Limb (tissue), 2 donors: ENCODE data around the gene MEF2C.

Experiments used
- DNase-seq, 2 donors: peaks; one replicate each; pipeline ENCODE4 v3.0.0-alpha.2; 2016; ENCODE audit errors: extremely low spot score in 2 of 2

MEF2C gene

DNA sequence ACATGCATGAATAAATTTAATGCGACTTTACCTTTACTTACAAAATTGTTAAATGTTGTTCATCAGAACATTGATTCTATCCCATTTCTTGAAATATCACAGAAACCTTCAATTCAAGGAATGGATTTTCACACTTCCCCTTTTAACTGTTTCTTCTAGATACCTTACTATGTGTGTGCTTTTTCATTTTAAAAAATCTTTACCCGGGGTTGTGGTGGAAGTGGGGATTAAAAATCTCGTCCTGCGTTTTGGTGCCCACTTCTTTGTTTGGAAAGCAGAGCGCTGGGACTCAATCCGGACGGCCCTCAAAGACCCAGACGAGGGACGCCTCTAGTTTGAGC lies 5.8 kb upstream of the MEF2C start:
- no peak for DNase-seq

DNA sequence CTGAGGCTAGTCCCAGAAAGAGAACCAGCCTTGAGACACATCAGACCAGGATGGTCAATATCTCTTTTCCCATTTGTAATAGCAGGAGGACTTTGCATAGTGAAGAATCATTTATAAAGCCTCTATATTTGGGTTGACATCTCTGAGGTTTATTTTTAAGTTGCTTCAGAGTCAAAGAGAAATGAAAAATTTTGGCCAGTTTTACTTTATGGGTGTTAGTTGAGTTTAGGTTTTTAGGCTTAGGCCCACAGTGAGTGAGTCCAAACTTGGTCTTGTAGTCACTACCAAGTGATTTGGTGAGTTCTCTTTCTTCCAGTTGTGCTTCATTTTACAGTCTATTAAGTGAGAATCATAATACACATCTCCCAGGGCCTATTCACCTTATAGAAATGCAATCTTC lies 5.3 kb upstream of the MEF2C start:
- DNase-seq: no peak

DNA sequence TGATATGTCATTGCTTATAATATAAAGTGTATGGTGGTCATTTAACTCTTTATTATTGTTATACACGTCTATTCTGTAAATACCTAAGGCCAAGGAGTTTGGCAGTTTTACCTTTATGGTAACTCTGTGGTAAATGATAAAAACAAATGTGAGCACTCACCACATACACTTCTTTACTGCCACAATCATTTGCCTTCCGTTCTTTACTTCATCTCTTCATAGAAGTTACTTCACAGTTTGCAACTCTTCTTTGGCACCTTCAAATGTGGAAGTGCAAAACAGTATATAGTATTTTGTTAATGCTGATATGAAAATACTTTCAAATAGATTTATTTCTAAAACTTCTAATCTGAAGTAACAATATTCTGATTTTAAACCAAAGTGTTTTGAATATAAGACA lies 4.4 kb upstream of the MEF2C start:
- DNase-seq: no peak

DNA sequence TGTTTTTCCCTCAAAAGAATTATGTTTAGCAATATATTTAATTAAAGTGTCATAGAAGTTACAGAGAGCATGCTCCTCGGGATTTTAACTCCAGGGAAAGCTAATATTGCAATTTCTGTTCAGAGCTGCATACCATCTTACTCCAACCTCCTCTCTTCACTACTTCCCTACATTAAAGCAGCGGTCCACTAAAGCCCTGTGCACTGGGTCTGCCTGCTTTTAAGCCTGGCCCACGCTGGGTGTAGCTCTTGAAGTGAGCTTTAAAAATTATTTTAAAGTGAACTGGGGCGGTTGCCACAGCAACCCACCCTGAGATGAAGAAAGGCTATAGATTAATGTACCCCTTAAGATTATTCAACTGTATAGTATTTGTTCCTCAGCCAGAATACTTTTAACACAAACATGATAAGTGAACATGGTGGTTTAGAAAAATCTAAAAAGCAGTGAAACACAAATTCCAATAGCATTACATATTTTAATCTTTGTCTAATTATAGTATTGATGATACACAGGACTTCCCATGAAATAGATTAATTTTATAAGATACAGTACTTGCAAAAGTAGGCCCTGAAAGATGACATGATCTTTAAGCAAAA lies 3.9 kb upstream of the MEF2C start:
- DNase-seq: no peak

DNA sequence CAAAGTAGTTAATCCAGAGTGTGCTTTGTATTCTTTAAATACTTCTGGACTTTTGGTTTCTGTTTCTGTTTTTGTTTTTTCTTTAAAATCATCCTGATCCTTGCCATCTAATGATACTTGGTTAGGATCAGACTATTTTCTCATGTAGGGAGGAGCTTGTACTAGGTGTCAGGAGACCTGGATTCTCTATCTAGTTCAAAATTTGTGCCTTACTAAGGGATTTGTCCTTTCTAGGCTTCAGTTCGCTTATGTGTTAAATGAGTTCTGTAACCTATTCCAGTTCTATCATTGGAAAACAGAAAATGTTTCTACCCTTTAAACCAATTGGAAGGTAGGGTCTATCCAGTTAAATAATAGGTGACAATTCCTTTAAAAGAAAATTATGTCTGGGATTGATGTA lies 3.3 kb upstream of the MEF2C start:
- no peak for DNase-seq

DNA sequence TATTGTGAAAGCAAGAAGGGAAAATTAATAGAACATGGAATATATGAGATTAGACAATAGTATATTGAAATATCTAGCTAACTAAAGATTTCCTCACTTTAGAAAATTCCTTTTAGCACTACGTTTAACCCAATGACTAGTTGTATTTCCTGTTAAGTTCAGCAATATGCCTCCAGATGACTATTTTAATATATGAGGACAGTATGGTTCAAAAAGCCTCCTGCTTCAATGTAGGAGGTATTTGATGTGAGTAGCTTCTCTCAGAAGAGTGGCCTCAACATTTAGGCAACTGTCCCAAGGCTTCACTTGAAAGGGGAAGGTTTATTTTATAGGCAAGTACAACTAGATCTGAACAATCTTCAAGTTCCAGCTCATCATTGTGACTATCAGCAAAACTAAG lies 2.0 kb upstream of the MEF2C start:
- no peak for DNase-seq

DNA sequence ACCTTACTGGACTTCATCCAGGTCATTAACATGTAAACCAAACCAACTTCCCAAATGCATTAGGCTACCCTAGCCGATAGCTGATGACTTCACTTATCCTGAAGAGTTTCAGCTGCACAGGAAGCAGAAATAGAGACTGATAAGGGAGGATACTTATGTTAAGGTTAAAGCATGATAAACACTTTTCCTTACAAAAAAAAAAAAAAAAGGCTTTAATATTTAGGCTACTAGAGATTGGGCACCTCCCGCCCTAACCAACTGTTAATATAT lies 1.6 kb upstream of the MEF2C start:
- no peak for DNase-seq

DNA sequence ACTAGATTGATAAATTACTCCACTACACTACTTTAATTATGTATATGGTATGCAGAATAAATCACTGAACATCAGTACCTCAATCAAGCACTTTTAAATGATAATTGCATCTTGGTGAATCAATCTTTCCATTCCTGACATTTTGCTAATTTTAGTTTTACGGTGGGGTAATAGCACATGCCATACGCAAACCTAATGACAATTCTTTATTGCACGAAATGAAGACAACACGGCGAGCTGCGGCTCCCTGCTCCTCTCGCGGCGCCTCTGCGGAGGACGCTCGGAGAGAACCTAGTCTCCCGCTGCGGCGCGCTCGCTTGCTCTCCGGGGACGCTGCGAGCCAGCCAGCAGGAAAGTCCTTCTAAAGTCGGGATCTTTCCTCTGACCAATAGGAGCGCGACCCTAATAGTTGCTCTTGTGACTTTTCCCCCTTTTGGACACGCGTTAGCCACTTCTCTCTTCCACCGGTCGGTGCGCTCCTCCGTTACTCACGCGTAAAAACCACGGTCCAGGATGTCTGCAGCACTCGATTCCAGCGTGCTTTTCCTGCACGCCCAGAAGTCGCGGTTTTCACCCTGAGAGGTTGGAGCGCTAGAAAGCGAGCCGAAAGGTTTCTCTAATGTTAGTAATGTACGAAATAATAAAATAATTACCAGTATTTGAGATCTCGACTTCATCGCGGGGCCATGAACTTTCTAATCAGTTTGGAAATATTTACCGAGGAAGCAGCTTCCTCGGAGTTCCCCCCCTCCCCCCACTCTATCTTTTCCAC lies 1.0 kb upstream of the MEF2C start:
- DNase-seq: peak; percentile 72 to 74

DNA sequence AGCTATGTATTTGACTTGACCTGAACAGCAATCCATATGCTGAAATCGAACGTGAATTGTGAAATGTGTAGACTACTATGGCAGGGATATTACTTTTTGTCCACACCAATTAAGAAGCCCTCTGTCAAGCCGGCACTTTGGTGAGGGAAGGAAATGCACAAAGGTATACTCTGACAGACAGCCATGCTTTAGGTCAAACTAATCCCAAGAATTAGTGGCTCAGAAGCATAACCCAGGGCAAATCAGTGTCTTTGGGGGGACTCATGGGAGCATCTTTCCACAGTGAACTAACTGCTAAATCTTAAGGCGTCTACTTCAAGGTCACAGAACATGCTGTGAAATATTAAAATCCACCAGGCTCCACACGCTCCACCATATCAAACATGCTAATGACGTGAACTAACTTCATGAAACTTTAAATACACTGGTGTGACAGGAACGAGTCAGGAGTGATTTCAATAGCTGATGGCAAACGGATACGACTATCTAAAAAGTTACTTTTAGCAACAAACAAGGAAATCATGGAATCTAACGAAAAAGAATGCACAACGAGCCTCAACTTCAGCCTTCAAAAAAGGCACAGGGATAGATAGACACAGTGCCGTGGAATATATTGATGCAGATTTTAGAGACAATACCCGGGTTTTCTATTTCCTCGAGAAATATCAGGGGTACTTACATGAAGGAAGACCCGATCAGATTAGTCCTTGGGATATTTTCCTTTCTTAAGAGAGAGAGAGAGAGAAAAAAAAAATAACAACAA lies 527 bp downstream of the MEF2C start:
- peak in 1 of 2 donors; percentile 38 for DNase-seq

DNA sequence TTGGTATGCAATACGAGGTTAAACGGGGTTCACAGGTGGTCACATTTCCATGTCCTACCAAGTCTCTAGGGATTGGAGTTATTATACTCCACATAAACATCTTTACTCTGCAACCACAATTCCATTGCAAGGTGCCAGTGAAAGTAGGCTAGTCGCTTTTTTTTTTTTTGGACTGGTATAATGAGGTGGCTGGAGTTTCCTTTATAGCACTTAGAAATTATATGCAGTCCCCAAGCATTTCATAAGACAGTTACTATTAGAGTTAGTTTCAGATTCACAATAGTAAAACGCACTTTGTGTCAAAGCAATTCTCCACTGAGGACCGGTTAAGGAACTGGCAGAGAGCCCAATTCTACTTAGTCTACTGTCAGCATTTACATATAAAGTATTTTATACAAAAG lies 1.4 kb downstream of the MEF2C start:
- no peak for DNase-seq

DNA sequence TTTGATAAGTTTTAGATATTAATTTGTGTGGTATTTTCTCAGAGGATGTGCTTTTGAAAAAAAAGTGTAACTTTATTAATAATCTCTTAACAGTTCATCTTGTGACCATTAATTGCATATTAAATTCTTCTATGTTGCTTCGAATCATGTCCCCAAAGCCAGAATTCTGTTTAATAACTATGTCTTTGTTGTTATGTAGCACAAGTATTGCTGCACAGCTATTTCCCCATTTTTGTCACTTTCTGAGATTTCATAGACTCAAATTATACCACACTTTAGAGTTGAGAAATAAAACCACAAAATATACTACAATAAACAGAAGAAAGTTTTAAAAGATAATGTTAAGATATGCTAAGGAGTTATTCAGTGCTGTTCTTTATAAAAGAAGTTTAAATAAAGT lies 2.8 kb downstream of the MEF2C start:
- no peak for DNase-seq

DNA sequence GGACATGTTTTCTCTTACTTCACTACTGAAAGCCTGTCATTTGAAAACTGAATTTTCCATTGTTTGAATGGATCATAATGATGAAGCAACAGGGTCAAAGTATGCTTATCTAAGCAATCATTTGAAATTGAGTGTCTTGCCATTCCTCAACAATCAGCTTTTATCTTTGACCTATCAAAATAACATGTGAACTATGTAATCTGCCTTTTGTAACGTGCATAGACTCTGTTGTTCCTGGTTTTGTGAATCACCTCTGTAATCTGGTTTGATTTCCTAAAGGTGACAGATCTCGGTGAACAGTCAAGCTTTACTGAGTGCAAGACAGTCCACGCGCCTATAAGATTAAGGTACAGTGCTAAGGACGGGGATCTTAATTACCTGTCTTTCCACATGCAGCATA lies 3.3 kb downstream of the MEF2C start:
- DNase-seq: no peak

DNA sequence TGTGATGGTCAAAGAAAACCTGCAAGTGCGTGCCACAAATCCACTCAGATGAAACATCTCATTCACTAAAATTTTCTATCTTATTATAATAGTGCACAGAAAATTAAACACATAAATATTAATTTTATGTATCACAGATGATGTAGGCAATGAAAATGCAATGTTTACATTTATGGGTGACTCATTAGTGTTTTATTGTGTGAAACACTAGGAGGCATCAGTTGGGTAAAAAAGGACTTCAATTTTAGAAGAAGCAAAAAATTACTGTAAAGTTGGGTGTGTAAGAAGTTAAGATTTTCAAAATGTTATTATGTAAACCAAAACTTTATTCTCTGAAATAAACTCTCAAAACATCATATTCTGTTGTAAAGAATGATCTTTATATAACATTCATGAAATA lies 4.0 kb downstream of the MEF2C start:
- DNase-seq: no peak

DNA sequence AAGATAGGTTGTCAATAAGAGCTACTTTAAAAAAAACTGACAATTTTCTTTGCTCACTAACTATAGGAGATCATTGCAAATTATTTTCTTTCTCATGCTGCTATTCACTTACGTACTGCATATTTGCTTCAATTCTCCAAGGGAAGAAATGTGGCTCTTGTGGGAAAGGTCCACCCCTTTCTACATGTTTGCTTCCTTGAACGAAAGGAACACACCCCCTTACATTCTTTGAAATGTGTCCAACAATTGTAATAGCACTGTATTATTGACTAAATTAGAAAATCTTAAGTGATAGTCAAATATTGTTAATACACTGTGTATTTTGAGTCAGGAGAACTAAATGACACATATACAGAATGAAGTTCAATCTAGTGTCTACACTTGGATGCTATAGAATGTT lies 5.2 kb downstream of the MEF2C start:
- no peak for DNase-seq

DNA sequence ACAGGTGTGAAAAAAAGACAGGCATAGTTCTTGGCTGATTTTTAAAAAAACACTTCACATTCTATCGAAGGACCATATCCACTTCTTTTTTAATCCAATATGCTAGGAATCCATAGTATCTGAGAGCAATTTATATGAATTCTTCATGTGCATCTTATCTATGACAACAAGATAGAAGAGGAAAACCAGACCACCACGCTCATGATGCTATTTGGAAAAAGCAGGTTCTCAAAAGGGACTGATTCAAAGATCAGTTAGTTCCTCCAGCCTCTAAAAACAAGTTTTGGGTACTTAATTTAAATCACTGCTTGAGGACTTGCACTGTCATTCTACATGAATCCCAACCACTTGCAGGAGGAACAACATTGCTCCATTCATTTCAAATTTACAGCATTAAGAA lies 6.3 kb downstream of the MEF2C start:
- no peak for DNase-seq

DNA sequence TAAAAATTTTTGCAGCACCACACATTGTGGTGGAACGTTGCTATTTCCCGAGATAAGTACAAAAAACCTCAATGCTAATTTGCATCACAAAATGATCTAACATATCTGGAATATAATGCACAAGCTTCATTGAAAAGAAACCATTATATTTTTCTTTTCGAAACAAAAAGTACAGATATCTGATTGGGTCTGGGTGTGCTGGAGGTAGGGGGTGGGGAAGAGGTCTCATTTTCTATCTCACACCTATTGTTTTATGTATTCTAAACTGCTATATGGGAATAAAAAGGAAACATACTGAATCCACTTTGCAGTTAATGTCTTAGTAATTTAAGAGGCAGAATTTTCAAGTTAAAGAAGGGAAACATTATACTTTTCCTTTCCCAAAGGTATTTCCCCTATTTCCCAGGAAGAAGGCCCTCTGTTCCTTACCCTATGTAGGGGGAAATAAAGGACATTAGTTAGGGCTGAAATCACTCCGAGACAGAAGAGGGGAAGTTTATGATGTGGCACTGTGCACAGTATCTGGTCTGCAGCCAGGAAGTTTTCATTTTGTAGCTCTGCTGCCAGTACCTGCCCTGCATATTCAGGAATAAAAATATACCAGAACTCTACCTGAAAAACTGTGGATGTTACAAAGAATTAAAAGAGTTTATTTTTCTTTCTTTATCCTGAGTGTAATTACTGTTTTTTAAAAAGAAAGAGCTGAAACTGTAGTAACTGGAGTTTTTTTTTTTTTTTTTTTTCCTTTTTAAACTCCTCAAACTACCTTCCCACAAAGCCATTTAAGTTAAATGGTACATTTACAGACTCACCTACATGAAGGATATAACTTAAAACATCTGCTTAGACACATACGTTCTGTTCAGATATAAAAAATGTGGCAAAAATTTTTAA lies 7.4 kb downstream of the MEF2C start:
- DNase-seq: no peak

DNA sequence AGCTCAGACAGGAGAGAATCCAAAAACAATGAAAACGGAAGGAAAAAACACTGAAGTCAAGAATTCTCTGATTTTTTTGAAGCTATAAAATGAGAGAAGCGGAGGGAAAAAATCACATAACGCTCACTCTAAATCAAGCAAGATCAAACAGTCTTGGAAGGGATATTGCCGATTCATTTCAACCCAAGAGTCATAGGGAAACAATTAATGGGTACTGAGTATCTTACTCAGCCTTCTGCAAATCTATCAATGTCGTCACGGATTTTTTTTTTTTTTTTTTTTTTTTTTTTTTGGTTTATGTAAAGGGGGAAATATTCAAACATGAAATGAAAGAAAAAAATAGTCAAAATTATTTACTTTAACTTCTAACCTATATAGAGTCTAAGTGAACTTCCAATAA lies 9.5 kb downstream of the MEF2C start:
- no peak for DNase-seq

DNA sequence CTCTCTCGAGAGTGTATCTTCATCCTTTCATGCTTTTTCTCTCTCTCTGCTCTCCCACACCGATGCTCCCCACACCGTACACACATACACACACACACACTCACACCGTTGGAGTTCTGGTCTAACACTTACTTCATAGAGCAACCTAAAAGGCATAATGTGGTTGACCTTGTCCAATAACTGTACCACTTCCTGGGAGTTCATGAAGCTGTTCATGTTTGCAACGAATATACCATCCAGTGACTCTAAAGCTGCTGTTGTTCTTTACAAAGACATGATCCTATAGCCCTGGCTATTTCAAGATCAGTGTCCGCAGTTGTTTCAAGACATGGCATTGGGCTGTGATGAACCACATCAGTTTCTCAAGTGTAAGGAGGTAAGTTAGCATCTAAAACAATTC lies 10.0 kb downstream of the MEF2C start:
- DNase-seq: no peak

DNA sequence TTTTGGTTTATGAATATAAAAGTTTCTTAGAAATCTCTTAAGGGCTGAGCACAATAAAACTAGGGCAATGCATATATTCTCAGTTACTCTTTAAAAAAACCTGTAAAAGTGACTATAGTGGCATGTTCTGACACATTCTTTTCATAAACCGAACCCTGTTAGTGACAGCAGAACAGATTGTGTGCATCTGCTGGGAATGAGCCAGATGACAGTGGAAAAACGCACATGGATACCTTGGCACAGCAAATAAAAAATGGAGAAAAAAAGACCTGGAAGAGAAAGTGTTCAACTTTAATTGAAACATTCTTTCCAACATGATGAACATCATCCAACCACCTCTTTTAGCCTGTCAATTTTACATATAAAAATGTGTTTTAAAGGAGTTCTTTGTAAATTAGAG lies 12.7 kb downstream of the MEF2C start:
- no peak for DNase-seq

DNA sequence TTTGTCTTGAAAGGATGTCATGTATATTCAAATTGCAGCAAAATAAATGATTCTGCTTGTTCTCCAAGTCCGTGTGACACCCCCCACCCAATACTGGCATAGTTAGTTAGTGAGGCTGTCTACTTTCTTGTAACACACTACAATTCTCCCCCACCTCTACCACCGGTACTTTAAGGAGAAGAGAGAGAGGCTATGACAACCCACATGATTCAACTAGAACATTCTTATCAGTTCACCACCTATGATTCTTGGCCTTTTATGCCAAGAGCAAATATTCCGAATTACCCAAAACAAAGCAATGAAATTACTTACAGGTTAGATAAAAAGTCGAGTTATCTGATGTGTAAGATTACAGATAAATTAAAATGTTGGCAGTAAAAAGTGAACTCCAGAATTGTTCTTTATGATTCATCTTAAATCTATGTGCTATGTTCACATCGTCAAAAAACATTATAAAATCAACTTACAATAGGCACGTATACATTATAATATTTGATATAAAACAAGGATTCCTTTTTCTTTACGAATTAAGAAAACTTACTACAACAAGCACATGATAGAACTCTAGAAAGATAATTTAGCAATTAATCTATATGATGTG lies 14.4 kb downstream of the MEF2C start:
- no peak for DNase-seq

DNA sequence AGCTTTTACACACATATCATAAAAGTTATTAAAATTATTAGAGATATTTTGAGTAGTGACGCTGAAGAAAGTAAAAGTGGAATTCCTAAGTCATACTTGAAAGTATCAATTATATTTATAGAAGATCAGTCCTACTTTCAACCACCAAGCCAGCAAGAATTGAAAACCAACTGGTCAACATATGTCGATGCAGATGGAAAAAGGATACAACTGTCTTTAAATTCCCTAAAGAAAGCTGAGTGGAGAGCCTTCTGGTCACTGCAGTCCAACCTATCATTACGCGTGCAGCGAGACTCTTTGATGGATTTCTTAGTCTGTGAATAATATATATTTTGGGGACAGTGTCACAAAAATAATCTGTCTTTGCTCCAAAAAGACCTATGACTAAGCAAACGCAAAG lies 15.3 kb downstream of the MEF2C start:
- no peak for DNase-seq

DNA sequence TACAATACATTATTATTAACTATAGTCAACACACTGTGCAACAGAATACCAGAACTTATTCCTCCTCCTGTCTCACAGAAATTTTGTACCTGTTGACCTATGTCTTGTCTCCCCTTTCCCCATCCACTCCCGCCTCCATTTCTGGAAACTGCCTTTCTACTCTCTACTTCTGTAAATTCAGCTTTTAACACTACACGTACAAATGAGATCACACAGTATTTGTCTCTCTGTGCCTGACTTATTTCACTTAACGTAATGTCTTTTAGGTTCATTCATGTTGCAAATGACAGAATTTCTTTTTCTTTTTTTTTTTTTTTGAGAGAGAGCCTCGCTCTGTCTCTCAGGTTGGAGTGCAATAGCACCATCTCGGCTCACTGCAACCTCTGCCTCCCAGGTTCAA lies 19.5 kb downstream of the MEF2C start:
- no peak for DNase-seq
